ENCODE data around the gene CAMTA1. TPM values are rescaled to one million over a fixed set of nuclear protein-coding genes. Genes with fewer than 3 reads are reported as not detected.

CAMTA1 gene
- total and polyA plus RNA-seq, 9 of the 15 experiments (the other 6 are each of a cell fraction or from before 2014, with no cell fraction given), result 43.9 to 161 (median 65.9) TPM

- TF ChIP-seq MGA (IDR thresholded peaks at IDR 0.05) (no peak), TSHZ1 (CRISPR knock-in tag; IDR thresholded peaks at IDR 0.05) (no peak), SOX6 (IDR thresholded peaks at IDR 0.05) (peak; percentile 15; the same call in 1 of the 2 replicates), CTBP1 (IDR thresholded peaks at IDR 0.05; ENCODE audit: borderline replicate concordance) (no peak), ZC3H8 (IDR thresholded peaks at IDR 0.05) (no peak), ZNF431 (CRISPR knock-in tag; IDR thresholded peaks at IDR 0.05) (no peak), HOMEZ (CRISPR knock-in tag; IDR thresholded peaks at IDR 0.05) (no peak), KLF6 (CRISPR knock-in tag; IDR thresholded peaks at IDR 0.05; ENCODE audit: borderline replicate concordance) (no peak), FOXA3 (CRISPR knock-in tag; conservative IDR thresholded peaks at IDR 0.05 in 1 of 2, IDR thresholded peaks at IDR 0.05 in 1 of 2) (no peak), JUND (IDR thresholded peaks at IDR 0.05; ENCODE audit: borderline replicate concordance, low read depth, low read length) (no peak), JUND (tag; IDR thresholded peaks at IDR 0.05; ENCODE audit: borderline replicate concordance, low read depth, low read length) (peak; percentile 28; the same call in 1 of the 3 replicates), MECOM (CRISPR knock-in tag; IDR thresholded peaks at IDR 0.05) (0 out of 2 replicates have a peak, but pooled peaks have one; percentile 30)
Measured at GRCh38 chr1:6800745-6801144, 15.5 kb downstream of the CAMTA1 start (continued).
